ENCODE results near the gene NOXO1.
A peak's percentile ranks its signal among the peaks of the same experiment; 100 is the strongest.
"Not testable (repeated sequence)": the region's sequence is repeated elsewhere in the genome, so short reads cannot be mapped to it uniquely, and the experiment has no call there.

NOXO1 gene

DNA sequence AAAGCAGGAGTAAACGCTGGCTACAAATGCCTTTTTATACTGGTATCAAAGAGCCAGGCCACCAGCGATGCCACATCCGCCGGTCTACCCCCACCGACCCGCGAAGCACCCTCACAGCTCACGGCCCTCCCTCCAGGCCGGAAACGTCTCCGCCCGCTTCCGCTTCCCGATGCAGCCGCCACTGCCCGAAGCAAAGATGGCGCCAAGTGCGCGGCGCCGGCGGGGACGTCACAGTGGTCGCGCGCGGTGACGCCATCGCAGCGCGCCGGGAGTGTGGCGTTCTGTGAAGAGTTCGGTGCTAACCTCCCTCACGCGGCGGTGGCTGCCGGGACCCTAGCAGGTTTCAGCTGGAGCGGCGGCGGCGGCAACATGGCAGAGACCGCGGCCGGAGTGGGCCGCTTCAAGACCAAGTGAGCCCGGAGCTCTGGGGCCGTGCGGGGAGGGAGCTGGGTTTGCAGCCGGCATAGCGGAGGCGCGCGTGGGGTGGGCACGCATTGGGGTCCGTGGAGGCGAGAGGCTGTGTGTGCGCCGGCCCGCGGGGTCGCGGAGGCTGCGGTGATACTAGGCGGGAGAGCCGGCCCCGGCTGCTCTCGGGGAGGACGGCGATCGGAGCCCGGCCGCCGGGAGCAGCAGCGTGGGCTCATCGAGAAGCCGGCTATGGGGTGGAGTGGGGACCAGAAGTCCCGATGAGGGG, 9.3 kb downstream of the NOXO1 start, which contains the start of gene TBL3:
TSS of gene TBL3 (plus strand) at position 258 of the 694 bp plus-strand sequence. CDS start at position 370, 112 bp downstream.
- no peak for FAIRE-seq
- DNase-seq (ENCODE audit: insufficient read length, low spot score), result peak; percentile 99
- TF ChIP-seq, protein P1, sequence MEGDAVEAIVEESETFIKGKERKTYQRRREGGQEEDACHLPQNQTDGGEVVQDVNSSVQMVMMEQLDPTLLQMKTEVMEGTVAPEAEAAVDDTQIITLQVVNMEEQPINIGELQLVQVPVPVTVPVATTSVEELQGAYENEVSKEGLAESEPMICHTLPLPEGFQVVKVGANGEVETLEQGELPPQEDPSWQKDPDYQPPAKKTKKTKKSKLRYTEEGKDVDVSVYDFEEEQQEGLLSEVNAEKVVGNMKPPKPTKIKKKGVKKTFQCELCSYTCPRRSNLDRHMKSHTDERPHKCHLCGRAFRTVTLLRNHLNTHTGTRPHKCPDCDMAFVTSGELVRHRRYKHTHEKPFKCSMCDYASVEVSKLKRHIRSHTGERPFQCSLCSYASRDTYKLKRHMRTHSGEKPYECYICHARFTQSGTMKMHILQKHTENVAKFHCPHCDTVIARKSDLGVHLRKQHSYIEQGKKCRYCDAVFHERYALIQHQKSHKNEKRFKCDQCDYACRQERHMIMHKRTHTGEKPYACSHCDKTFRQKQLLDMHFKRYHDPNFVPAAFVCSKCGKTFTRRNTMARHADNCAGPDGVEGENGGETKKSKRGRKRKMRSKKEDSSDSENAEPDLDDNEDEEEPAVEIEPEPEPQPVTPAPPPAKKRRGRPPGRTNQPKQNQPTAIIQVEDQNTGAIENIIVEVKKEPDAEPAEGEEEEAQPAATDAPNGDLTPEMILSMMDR (IDR thresholded peaks at IDR 0.05; ENCODE audit: insufficient read depth, missing control alignments), result no peak

DNA sequence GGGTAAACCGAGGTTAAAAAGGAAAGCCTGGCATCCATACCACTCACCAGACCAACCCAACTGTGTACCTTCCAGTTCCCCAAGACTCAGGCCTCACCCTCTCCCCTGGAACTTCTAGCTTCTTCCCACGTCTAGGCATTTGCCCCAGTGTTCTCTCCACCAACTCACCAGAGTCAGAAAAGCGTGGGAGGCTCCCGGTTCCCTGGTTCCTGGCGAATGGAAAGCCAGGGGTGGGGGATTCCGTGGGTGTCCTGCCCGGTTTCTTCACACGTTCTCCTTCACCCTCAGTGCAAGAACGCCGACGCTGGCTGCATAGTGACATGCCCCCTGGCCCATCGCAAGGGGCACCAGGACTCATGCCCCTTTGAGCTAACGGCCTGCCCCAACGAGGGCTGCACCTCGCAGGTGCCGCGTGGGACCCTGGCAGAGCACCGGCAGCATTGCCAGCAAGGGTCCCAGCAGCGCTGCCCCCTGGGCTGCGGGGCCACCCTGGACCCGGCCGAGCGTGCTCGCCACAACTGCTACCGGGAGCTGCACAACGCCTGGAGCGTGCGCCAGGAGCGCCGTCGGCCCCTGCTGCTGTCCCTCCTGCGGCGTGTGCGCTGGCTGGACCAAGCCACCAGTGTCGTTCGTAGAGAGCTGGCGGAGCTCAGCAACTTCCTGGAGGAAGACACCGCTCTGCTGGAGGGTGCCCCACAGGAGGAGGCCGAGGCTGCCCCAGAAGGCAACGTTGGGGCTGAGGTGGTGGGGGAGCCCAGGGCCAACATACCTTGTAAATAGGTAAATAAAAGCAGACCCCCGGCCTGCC, 12.9 kb downstream of the NOXO1 start:
- TF ChIP-seq, protein P1 (IDR thresholded peaks at IDR 0.05; ENCODE audit: insufficient read depth, missing control alignments), result no peak
- FAIRE-seq (no peak), DNase-seq (ENCODE audit: insufficient read length, low spot score) (no peak)

DNA sequence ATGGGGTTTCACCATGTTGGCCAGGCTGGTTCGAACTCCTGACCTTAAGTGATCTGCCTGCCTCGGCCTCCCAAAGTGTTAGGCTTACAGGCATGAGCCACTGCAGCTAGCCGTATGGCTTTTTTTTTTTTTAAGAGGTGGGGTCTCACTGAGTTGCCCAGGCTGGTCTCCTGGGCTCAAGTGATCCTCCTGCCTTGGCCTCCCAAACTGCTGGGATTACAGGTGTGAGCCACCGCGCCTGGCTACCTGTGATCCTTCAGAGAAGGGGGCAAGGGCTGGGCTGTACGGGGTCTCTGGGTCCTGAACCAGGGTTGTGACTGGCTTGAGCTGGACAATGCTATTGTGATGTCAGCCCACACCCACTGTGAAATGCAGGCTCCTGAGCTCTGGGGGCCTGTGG, 14.8 kb downstream of the NOXO1 start, which contains the start of gene RNF151:
TSS of gene RNF151 (plus strand) at position 397 of the 400 bp plus-strand sequence. CDS start 26 bp downstream, outside the sequence.
- TF ChIP-seq, protein P1 (IDR thresholded peaks at IDR 0.05; ENCODE audit: insufficient read depth, missing control alignments), result no peak
- FAIRE-seq (no peak), DNase-seq (ENCODE audit: insufficient read length, low spot score) (no peak)

- FAIRE-seq (no peak), DNase-seq (ENCODE audit: insufficient read length, low spot score) (no peak)
- TF ChIP-seq, protein P1 (IDR thresholded peaks at IDR 0.05; ENCODE audit: insufficient read depth, missing control alignments), result no peak
These were observed 15.8 kb downstream of the NOXO1 start for GRCh38 chr16:1965396-1966001.

DNA sequence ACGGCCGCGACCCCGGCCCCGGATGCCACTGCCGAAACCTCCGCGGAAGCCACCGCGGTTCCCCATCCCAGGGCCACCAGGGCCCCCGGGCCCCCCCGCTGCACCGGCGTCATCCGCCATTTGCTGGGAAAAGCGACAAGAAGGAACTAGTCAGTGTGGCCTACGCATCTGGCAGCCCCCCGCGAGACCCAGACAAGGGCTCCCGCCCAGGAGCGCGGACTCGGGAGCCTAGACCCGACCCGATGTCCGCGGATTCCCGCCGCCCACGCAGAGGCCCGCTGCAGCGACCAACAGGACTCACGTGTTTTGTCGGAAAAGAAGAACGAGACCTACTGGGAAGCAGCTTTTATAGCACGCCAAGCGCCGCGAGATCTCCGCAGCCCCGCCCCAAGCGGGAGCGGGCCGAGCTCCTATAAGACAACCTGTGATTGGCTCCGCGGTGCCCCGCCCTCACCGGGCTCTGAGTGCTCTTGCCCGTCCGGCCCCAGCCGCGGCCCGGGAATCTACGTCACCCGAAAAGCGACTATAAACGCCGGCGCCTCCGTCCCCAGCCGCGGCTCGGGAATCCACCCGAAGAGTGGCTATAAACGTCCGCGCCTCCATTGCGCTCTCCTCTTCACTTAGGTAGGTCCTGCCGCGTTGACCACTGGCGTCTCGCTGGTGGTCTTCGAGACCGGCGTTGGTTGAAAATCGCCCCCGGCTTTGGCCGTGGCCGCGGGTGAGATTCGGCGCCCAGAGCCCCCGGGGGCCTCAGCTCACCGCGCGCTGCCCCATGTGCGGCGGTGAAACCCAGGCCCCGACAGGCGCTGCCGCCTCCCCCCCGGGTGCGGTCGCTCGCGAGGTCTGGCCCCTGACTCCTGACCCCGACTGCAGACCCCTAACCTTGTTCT, 16.5 kb downstream of the NOXO1 start, which contains the start of gene RPS2:
TSS of gene RPS2 (minus strand) at position 321 of the 890 bp plus-strand sequence. CDS start at position 120, 201 bp downstream.
- TF ChIP-seq, protein P1 (IDR thresholded peaks at IDR 0.05; ENCODE audit: insufficient read depth, missing control alignments), result no peak
- FAIRE-seq, result no peak

DNA sequence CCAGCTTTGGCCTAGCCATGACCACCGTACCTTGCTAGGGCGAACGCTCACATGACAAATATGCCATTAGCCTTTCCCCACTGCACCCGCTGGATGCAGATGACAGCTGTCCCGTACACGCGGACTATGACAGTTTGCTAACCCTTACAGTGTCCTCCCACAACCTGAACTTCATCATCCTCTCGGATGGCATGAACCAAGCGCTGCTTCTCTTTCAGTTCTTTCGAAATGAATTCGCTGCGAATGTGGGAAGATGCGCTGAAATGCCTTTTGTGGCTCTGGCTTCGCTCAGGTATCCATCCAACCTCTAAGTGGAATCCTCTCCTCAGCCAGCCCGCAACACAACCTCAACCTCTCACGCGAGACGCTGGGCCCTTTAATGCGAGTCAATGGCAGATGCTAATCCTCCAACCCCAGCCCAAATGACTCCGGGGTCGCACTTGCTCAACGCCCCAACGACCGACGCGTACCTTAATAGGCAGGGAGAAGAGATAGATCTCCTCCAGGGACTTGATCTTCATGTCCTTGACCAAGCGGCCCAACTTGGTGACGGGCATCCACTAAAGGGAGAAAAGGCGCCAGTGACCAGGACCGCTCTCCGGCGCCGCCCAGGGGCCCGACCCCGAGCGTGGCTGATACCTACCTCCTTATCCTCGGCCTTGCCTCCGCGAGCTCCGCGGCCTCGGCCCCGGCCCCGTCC, 17.3 kb downstream of the NOXO1 start:
- FAIRE-seq, result no peak

More for the DNA sequence above, 16.5 kb downstream of the NOXO1 start, which contains the start of gene RPS2:
- DNase-seq (ENCODE audit: insufficient read length, low spot score), result peak; percentile 100

GRCh38 chr16:1962161-1963153, 18.8 kb downstream of the NOXO1 start:
- not testable (repeated sequence) for FAIRE-seq; DNase-seq (ENCODE audit: insufficient read length, low spot score)

More for the DNA sequence above, 17.3 kb downstream of the NOXO1 start:
- no peak for DNase-seq (ENCODE audit: insufficient read length, low spot score)
- TF ChIP-seq, protein P1 (IDR thresholded peaks at IDR 0.05; ENCODE audit: insufficient read depth, missing control alignments), result no peak

Measured in D721Med (cell line).